ENCODE results near the gene TECR.

TECR gene

GRCh38 chr19:14482172-14482941, 47.0 kb upstream of the TECR start:
- Histone ChIP-seq H2AFZ (ENCODE audit: low read depth, low read length, severe bottlenecking) (no peak overlapping the region), H3K27ac (ENCODE audit: low read depth, low read length) (no peak overlapping the region), H3K9ac (ENCODE audit: low read length) (no peak overlapping the region), H3K79me2 (ENCODE audit: insufficient read depth, low read length) (no peaks in the 10 kb centered on the region), H3K9me2 (replicated peaks; ENCODE audit: insufficient read depth, low read length) (no peaks in the 10 kb centered on the region), H3K9me3 (ENCODE audit: insufficient read depth, low read length) (no peaks in the 10 kb centered on the region), H3F3A (ENCODE audit: insufficient read depth) (no peaks in the 10 kb centered on the region), H3K4me2 (ENCODE audit: low read depth, low read length, poor library complexity, severe bottlenecking) (no peak overlapping the region), H3K36me3 (ENCODE audit: low read length) (no peaks in the 10 kb centered on the region), H3K27me3 (ENCODE audit: low read length) (no peaks in the 10 kb centered on the region), H4K20me1 (ENCODE audit: low read depth, low read length) (no peaks in the 10 kb centered on the region), H3K4me3 (ENCODE audit: insufficient read depth, low read length, poor library complexity, severe bottlenecking) (no peak overlapping the region)
- TF ChIP-seq EZH2phosphoT487 (conservative IDR thresholded peaks at IDR 0.05; ENCODE audit: low read length) (no peak), CTCF (IDR thresholded peaks at IDR 0.05; ENCODE audit: insufficient read depth, low read length, poor library complexity, severe bottlenecking) (no peak)

- Histone ChIP-seq H4K20me1 (ENCODE audit: low read depth, low read length) (no peaks in the 10 kb centered on the region), H3K4me2 (ENCODE audit: low read depth, low read length, poor library complexity, severe bottlenecking) (no peak overlapping the region), H3K27me3 (ENCODE audit: low read length) (no peaks in the 10 kb centered on the region), H3K9me3 (ENCODE audit: insufficient read depth, low read length) (no peaks in the 10 kb centered on the region), H3K36me3 (ENCODE audit: low read length) (no peaks in the 10 kb centered on the region), H2AFZ (ENCODE audit: low read depth, low read length, severe bottlenecking) (no peak overlapping the region), H3K9ac (ENCODE audit: low read length) (no peak overlapping the region), H3K79me2 (ENCODE audit: insufficient read depth, low read length) (no peaks in the 10 kb centered on the region), H3F3A (ENCODE audit: insufficient read depth) (no peaks in the 10 kb centered on the region), H3K4me3 (ENCODE audit: insufficient read depth, low read length, poor library complexity, severe bottlenecking) (no peak overlapping the region), H3K9me2 (replicated peaks; ENCODE audit: insufficient read depth, low read length) (no peaks in the 10 kb centered on the region), H3K27ac (ENCODE audit: low read depth, low read length) (no peak overlapping the region)
- TF ChIP-seq EZH2phosphoT487 (conservative IDR thresholded peaks at IDR 0.05; ENCODE audit: low read length) (no peak), CTCF (IDR thresholded peaks at IDR 0.05; ENCODE audit: insufficient read depth, low read length, poor library complexity, severe bottlenecking) (no peak)
These were observed 41.8 kb upstream of the TECR start for GRCh38 chr19:14487370-14488125.

GRCh38 chr19:14492756-14493337, 36.5 kb upstream of the TECR start:
- no peaks in the 10 kb centered on the region for H3F3A ChIP-seq (ENCODE audit: insufficient read depth)
- H3K27me3 ChIP-seq (ENCODE audit: low read length), result no peaks in the 10 kb centered on the region
- no peaks in the 10 kb centered on the region for H3K9me2 ChIP-seq (replicated peaks; ENCODE audit: insufficient read depth, low read length)
- H3K4me2 ChIP-seq (ENCODE audit: low read depth, low read length, poor library complexity, severe bottlenecking), result no peak overlapping the region
- no peak overlapping the region for H3K9ac ChIP-seq (ENCODE audit: low read length)
- no peak overlapping the region for H3K27ac ChIP-seq (ENCODE audit: low read depth, low read length)
- H3K79me2 ChIP-seq (ENCODE audit: insufficient read depth, low read length), result no peaks in the 10 kb centered on the region
- no peaks in the 10 kb centered on the region for H3K36me3 ChIP-seq (ENCODE audit: low read length)
- TF ChIP-seq CTCF (IDR thresholded peaks at IDR 0.05; ENCODE audit: insufficient read depth, low read length, poor library complexity, severe bottlenecking) (no peak), EZH2phosphoT487 (conservative IDR thresholded peaks at IDR 0.05; ENCODE audit: low read length) (no peak)
- H2AFZ ChIP-seq (ENCODE audit: low read depth, low read length, severe bottlenecking), result no peak overlapping the region
- H3K9me3 ChIP-seq (ENCODE audit: insufficient read depth, low read length), result no peaks in the 10 kb centered on the region
- no peaks in the 10 kb centered on the region for H4K20me1 ChIP-seq (ENCODE audit: low read depth, low read length)
- H3K4me3 ChIP-seq (ENCODE audit: insufficient read depth, low read length, poor library complexity, severe bottlenecking), result no peak overlapping the region
